K562 treated with DMSO at 1 percent for 4 hours (cell line): ENCODE measurements around the gene TRAF3IP3. TPM values are rescaled to one million over a fixed set of nuclear protein-coding genes. Genes with fewer than 3 reads are reported as not detected.

Source experiments
- total RNA-seq: library from RNA; unstranded; fragments of 300-600 nt; gene quantifications from 2 replicates; pipeline ENCODE4 v1.2.3, GENCODE V29; 2022; ENCODE audit not compliant: insufficient read depth

The TRAF3IP3 gene, protein sequence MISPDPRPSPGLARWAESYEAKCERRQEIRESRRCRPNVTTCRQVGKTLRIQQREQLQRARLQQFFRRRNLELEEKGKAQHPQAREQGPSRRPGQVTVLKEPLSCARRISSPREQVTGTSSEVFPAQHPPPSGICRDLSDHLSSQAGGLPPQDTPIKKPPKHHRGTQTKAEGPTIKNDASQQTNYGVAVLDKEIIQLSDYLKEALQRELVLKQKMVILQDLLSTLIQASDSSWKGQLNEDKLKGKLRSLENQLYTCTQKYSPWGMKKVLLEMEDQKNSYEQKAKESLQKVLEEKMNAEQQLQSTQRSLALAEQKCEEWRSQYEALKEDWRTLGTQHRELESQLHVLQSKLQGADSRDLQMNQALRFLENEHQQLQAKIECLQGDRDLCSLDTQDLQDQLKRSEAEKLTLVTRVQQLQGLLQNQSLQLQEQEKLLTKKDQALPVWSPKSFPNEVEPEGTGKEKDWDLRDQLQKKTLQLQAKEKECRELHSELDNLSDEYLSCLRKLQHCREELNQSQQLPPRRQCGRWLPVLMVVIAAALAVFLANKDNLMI
- total RNA-seq: 0.46 TPM in 1 of 2 replicates, not detected in the other

DNA sequence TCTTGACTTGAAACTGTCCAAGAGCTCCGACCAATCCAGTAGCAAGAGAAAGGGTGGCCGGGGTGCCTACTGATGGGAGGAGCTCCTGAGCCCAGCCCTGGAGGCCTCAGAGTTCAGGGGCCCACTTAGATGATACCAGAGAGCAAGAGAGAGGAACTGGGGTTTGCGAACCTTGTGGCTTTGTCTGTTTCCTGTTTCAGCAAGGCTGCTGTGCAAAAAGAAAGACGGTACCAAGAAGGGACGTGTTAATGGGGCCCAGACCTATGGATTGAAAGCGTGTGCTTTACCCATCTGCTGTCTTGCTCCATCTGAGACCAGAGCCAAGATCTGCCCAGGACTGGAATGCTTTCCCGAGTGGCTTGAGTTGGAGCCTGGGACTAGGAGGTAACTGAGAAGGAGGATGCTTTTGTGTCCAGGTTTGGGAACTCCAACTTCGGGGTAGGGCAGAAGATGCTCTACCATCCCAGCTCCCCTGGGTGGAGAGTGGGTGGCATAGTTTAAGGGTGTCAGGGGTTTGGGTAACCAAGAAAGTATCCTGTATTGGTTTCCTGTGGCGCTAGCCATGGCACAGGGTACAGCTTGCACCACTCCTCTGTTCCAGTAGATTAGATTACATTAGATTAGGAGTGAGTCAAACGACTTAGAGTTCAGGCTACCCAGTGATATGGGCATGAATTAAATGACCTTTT is at the start of gene TRAF3IP3:
TSS of gene TRAF3IP3 (plus strand) at position 128 of the 689 bp plus-strand sequence. CDS start 3,987 bp downstream, outside the sequence.

GRCh38 chr1:209784265-209785169 is 28.7 kb downstream of the TRAF3IP3 start, which contains the start of gene C1orf74:
TSS of gene C1orf74 (minus strand) at chr1:209784559. CDS start at chr1:209783634, 925 bp downstream.

GRCh38 chr1:209805875-209806760 is 50.3 kb downstream of the TRAF3IP3 start, which contains the start of gene IRF6:
TSS of gene IRF6 (minus strand) at chr1:209806142. CDS start at chr1:209801413, 4,729 bp downstream.

DNA sequence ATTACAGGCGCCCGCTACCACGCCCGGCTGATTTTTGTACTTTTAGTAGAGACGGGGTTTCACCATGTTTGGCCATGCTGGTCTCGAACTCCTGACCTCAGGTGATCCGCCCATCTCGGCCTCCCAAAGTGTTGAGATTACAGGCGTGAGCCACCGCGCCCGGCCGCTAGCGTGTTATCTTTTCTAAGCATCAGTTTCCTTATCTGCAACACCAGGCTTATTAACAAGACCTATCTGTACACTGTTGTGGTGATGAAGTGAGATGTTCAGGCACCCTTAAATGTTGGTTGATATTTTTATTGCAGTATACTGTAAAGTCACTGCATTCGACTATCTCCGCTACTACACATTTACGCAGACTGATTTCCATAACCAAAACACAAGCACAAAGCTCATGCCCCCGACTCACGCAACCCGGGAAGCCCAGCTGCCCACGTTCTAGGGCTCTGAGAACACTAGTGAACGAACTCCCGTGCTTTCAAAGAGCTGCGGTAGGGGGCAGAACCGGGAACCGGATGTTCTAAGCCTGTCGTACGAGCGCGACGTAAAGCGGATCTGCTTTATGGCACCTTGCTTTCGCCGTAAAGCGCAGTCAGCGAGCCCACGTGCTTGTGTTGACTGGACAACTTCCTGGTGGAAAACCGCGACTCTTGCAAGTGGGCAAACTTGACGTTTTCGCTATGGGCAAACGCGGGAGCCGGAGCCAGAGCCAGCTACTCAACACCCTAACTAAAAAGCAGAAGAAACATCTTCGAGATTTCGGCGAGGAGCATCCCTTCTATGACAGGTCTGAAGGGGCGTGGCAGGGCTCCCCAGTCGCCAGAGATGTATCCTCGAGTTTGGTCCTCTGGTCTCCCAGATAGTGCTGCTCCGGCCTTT is 71.8 kb downstream of the TRAF3IP3 start, which contains the start of gene UTP25:
TSS of gene UTP25 (plus strand) at position 589 of the 879 bp plus-strand sequence. CDS start at position 681, 92 bp downstream.

Other genes starting within 250 kb of the TRAF3IP3 start
- not detected in 2 replicates for gene CAMK1G, start 172.3 kb upstream of the TRAF3IP3 start, total RNA-seq
- 6.2 and 8.7 TPM in 2 replicates for gene LAMB3, start 103.6 kb upstream of the TRAF3IP3 start, total RNA-seq
- gene G0S2, start 80.6 kb upstream of the TRAF3IP3 start, total RNA-seq: 158 and 209 TPM in 2 replicates
- gene HSD11B1, start 51.2 kb upstream of the TRAF3IP3 start, total RNA-seq: 0.50 and 1.0 TPM in 2 replicates
- 1.1 and 1.8 TPM in 2 replicates for gene C1orf74, start 28.5 kb downstream of the TRAF3IP3 start, total RNA-seq
- 0.73 TPM in 1 of 2 replicates, not detected in the other for gene IRF6, start 50.1 kb downstream of the TRAF3IP3 start, total RNA-seq
- 1.9 and 2.6 TPM in 2 replicates for gene UTP25, start 71.9 kb downstream of the TRAF3IP3 start, total RNA-seq
- not detected in 2 replicates for gene SYT14, start 182.2 kb downstream of the TRAF3IP3 start, total RNA-seq